GM21360 (cell line): ENCODE results near the gene ADAMTS18.
A peak's percentile ranks its signal among the peaks of the same experiment; 100 is the strongest.

Experiments used
- ATAC-seq: cut with Tn5 transposase; IDR thresholded peaks from one replicate; pipeline ENCODE4 v1.9.1; 2021; ENCODE audit warnings: mild to moderate bottlenecking, moderate library complexity; ENCODE audit not compliant: unreplicated experiment

Gene ADAMTS18

DNA sequence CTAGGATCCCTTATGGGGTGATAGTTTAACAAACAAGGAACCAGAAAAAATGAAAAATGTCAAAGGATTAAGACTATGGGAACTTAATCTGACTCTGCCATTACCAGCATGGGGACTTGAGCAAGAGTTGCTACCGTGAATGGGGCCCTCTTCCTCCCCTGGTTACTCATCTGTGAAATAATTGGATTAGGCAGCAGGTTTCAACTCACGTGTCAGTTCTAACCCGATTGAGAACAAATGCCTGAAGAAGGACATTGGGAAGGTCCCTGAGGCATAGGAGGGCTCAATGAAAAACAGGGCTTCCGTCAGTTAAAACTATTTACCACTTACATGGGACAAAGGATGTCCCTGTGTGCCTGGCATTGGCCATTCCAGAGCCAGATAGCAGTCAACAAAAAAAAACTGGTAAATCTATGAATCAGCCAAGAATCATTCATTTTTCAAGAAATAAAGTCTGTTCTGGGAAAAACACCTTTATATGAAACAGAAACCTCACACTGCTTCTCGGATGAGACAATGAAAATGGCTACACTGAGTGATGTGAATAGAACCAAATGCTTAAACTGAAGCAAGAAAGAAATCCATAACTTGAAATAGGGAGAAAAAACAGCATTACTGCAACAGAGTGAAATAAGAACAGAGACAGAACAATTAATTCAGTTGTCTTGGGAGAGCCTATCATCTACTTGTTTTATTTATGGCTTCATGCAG lies 104.3 kb downstream of the ADAMTS18 start:
- ATAC-seq: no peak

GRCh38 chr16:77328768-77329167 lies 106.1 kb downstream of the ADAMTS18 start:
- no peak for ATAC-seq

DNA sequence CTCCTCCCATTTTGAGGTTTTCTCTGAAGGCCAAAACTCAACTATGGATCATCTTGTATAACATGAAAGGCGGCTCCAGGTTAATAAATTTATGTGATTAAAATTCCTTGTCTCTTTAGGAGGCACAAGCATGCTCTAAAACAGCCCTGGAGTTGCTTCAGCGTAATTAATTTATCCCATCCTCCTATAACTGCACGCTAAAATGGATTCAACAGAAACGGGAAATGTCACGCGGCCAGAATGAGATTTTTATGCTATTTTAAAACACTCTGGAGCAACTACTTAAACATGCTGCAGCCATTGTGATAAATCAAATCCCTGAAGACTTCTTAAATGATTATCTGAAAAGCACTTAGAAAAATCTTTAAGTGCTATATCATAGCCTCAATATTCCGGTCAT lies 106.6 kb downstream of the ADAMTS18 start:
- ATAC-seq: no peak

- peak; percentile 59 for ATAC-seq
Measured at GRCh38 chr16:77327717-77328116, 107.1 kb downstream of the ADAMTS18 start.

DNA sequence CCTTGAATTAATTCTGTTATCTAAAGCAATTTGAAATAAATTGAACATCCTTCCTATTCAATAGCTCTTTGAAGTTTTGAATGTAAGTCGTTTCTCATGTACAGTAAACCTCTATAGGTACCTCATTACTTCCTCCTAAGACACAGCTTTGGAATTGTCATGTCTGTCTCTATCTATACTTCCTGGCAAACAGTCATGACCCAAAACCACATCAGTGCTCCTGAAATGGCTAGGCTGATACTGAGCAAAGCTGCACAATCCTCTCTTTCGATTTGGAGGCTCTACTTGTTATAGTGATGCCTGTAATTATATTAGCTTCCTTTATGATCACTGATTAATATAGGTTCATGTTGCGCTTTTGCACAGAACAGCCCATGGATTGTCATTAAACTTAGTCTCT lies 110.1 kb downstream of the ADAMTS18 start:
- no peak for ATAC-seq

- no peak for ATAC-seq
Measured at GRCh38 chr16:77323695-77324094, 111.1 kb downstream of the ADAMTS18 start.

- no peak for ATAC-seq
Measured at GRCh38 chr16:77322757-77323156, 112.1 kb downstream of the ADAMTS18 start.

DNA sequence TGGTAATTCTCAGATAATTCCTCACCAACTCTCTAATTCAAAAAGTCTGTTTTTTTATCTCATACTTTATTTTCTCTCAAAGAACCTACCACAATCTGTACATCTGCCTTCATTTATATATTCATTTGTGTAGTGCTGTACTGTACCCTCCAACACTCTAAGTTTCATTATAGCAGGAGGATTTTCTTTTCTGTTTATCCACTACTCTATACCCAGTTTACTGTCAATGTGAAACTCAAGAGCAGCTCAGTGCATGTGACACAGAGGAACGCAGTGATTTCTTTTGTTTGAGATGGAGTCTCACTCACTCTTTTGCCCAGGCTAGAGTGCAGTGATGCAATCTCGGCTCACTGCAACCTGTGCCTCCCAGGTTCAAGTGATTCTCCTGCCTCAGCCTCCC lies 117.8 kb downstream of the ADAMTS18 start:
- ATAC-seq: no peak

- ATAC-seq: no peak
Measured at GRCh38 chr16:77310877-77311276, 124.0 kb downstream of the ADAMTS18 start.

DNA sequence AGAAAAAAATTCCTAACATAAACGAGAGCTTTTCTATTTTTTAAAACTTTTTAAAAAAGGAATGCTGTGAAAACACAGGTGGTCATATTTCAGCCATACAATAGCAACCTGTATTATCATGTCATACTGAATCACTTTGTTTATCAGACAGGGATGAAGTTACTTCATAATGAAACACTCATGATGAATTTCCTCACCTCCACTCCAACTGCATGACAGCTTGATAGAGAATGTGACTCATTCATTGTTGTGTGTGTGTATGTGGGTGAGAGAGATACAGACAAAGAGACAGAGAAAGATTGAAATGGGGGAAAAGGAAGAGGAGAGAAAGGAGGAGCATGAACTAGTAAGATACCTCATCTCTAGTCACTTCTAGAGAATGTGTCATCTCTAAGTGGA lies 126.7 kb downstream of the ADAMTS18 start:
- no peak for ATAC-seq

DNA sequence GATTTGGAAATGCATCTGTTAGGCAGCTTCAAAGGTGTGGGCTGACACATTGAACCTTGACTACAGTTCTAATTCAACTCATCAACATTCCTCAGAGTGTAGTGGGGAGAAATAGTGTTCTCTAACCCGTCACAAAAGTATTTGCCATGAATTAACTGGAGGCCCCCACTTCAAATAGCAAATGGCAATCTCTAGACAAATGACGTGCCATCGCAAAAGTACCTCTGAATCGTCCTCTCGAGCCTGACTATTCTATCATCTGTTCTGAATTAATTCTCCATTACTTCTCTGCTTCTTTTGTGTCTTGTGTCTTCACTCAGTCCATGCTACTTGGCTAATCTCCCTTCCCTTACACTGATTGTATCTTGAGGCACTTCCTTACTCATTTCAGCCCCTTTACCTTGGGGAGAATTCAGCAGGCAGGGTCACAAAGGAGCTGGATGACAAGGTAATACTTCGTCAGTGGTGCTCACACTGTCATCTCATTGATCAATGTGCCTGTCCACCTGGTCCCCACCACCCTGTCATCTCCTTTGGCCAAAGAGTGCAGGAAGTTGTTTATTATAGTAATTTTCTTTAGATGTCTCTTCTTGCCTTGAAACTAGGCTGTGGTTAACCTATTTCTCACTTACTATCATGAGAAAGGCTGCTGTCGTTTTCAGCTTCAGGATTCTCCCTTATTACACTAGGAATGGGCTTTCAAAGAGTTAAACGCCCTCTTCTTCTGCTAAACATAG lies 127.2 kb downstream of the ADAMTS18 start:
- no peak for ATAC-seq

GRCh38 chr16:77306075-77306474 lies 128.8 kb downstream of the ADAMTS18 start:
- ATAC-seq: no peak

- no peak for ATAC-seq
Measured at GRCh38 chr16:77304877-77305276, 130.0 kb downstream of the ADAMTS18 start.

- no peak for ATAC-seq
Measured at GRCh38 chr16:77304134-77304533, 130.7 kb downstream of the ADAMTS18 start.

- ATAC-seq: no peak
Measured at GRCh38 chr16:77302674-77303073, 132.2 kb downstream of the ADAMTS18 start.

- no peak for ATAC-seq
Measured at GRCh38 chr16:77302249-77302648, 132.6 kb downstream of the ADAMTS18 start.

DNA sequence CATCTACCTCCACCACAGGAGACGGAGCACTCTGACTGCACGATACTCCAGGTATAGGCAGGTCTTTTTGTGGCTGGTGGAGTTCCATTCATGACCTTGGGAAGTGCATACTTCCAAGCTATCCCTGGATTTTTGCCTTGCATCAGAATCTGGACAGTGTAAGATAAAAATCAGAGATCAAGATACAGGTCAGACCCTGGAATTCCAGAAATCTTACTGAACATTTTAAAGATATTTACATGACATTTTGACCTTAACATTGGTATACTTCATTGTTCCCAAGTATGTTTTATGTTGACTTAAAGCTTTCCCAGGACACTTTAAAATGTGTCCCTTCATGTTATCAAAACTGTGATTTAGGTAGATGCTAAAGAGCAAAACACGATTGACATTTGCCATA lies 134.6 kb downstream of the ADAMTS18 start:
- ATAC-seq: no peak

DNA sequence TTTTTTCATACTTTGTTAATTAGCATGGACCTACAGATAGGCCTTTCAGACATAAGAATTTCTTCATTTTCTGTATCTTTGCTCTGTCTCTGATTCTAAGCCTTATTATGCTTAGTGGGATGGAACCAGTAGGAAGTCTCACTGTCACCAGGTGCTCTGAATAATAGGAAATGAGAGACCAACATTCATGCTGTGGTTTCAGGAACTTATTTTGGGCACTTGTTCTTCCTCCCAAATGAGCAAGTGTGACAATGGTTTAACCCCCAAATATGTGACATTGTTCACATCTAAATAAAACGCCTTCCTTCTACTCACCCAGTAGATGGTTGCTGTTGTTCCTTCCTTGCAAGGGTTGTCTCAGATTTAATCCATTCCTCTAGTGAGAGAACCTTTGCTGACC lies 135.4 kb downstream of the ADAMTS18 start:
- ATAC-seq: peak; percentile 79

- ATAC-seq: no peak
Measured at GRCh38 chr16:77298418-77299360, 136.1 kb downstream of the ADAMTS18 start.

GRCh38 chr16:77297996-77298395 lies 136.8 kb downstream of the ADAMTS18 start:
- no peak for ATAC-seq

GRCh38 chr16:77295896-77296295 lies 138.9 kb downstream of the ADAMTS18 start:
- no peak for ATAC-seq
